ENCODE data around the gene MRPL57.

DNA sequence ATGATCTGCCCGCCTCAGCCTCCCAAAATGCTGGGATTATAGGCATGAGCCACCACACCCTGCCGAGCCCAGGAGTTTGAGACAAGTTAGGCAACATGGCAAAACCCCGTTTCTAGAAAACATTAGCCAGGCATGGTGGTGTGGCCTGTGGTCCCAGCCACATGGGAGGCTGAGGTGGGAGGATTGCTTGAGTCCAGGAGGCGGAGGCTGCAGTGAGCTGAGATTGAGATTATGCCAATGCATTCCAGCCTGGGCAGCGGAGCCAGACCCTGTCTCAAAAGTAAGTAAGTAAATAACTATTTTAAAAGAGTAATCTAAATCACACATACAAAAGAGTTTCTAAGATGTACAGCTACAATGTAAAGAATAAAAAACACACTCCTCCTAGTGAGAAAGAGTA is 42.0 kb upstream of the MRPL57 start:
- TF ChIP-seq POLR2A (IDR thresholded peaks at IDR 0.05), result no peak
- TF ChIP-seq, protein P1, sequence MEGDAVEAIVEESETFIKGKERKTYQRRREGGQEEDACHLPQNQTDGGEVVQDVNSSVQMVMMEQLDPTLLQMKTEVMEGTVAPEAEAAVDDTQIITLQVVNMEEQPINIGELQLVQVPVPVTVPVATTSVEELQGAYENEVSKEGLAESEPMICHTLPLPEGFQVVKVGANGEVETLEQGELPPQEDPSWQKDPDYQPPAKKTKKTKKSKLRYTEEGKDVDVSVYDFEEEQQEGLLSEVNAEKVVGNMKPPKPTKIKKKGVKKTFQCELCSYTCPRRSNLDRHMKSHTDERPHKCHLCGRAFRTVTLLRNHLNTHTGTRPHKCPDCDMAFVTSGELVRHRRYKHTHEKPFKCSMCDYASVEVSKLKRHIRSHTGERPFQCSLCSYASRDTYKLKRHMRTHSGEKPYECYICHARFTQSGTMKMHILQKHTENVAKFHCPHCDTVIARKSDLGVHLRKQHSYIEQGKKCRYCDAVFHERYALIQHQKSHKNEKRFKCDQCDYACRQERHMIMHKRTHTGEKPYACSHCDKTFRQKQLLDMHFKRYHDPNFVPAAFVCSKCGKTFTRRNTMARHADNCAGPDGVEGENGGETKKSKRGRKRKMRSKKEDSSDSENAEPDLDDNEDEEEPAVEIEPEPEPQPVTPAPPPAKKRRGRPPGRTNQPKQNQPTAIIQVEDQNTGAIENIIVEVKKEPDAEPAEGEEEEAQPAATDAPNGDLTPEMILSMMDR (IDR thresholded peaks at IDR 0.05), result no peak
